HG03064 (cell line): ENCODE results near the gene MAST4.

Source experiments
- ATAC-seq: cut with Tn5 transposase; IDR thresholded peaks from one replicate; pipeline ENCODE4 v1.9.1; 2021; ENCODE audit warnings: low read depth; ENCODE audit not compliant: unreplicated experiment

MAST4 gene

GRCh38 chr5:67030289-67031056 lies 434.3 kb downstream of the MAST4 start:
- ATAC-seq: no peak

- ATAC-seq: no peak
These were observed 434.9 kb downstream of the MAST4 start for GRCh38 chr5:67031057-67031443.

- ATAC-seq: no peak
These were observed 435.5 kb downstream of the MAST4 start for GRCh38 chr5:67031692-67032091.

GRCh38 chr5:67032921-67033664 lies 436.9 kb downstream of the MAST4 start:
- ATAC-seq: no peak

GRCh38 chr5:67033880-67034651 lies 437.9 kb downstream of the MAST4 start:
- no peak for ATAC-seq

- no peak for ATAC-seq
These were observed 439.0 kb downstream of the MAST4 start for GRCh38 chr5:67035098-67035740.

GRCh38 chr5:67037171-67037570 lies 441.0 kb downstream of the MAST4 start:
- no peak for ATAC-seq

- ATAC-seq: no peak
These were observed 442.8 kb downstream of the MAST4 start for GRCh38 chr5:67038817-67039603.

GRCh38 chr5:67042176-67043003 lies 446.2 kb downstream of the MAST4 start:
- no peak for ATAC-seq

GRCh38 chr5:67043796-67044511 lies 447.8 kb downstream of the MAST4 start:
- ATAC-seq: no peak

GRCh38 chr5:67045816-67046740 lies 449.9 kb downstream of the MAST4 start:
- no peak for ATAC-seq

GRCh38 chr5:67047160-67047559 lies 451.0 kb downstream of the MAST4 start:
- no peak for ATAC-seq

GRCh38 chr5:67047616-67048015 lies 451.4 kb downstream of the MAST4 start:
- ATAC-seq: no peak

- ATAC-seq: no peak
These were observed 453.9 kb downstream of the MAST4 start for GRCh38 chr5:67050125-67050524.

GRCh38 chr5:67050635-67051034 lies 454.4 kb downstream of the MAST4 start:
- ATAC-seq: no peak

GRCh38 chr5:67051164-67051563 lies 455.0 kb downstream of the MAST4 start:
- no peak for ATAC-seq

GRCh38 chr5:67052034-67052433 lies 455.8 kb downstream of the MAST4 start:
- no peak for ATAC-seq
